GM21737 (cell line): ENCODE results near the gene PCMTD2.
"Not testable (repeated sequence)": the region's sequence is repeated elsewhere in the genome, so short reads cannot be mapped to it uniquely, and the experiment has no call there.

Experiments
- ATAC-seq: cut with Tn5 transposase; IDR thresholded peaks from one replicate; pipeline ENCODE4 v1.9.1; 2021; ENCODE audit warnings: mild to moderate bottlenecking, moderate library complexity; ENCODE audit not compliant: unreplicated experiment

PCMTD2 gene

DNA sequence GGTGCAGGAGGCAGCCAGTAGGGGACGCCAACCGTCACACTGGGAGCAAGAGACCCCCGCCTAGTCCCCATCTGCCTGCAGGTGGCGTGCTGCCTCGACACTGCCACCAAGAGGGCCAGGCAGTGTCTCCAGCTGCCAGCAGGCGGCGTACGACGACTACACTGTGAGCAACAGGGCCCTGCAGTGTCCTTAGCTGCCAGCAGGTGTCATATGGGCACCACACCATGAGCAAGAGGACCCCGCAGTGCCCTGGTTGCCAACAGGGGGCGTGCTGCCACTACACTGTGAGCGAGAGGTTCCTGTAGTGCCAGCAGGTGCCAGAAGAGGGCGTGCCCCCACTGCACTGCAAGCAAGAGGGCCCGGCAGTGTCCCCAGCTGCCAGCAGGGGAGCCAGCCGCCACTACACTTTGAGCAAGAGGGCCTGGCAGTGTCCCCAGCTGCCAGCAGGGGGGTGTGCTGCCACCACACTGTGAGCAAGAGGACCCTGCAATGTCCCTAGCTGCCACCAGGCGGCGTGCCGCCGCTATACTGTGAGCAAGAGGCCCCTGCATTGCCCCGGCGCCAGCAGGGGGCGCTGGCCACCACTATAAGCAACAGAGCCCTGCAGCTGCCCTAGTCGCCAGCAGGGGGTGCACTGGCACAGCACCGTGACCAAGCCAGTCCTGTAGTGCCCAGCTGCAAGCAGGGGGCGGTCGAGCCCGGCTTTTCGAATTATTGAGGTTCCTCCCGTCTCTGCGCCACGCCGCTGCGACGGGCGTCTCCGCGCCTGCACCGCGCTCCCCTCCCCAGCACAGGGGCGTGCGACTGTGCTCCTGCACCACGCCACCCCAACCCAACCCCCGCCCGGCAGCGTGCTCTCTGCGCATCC is 30.3 kb downstream of the PCMTD2 start:
- peak; percentile 94 for ATAC-seq

DNA sequence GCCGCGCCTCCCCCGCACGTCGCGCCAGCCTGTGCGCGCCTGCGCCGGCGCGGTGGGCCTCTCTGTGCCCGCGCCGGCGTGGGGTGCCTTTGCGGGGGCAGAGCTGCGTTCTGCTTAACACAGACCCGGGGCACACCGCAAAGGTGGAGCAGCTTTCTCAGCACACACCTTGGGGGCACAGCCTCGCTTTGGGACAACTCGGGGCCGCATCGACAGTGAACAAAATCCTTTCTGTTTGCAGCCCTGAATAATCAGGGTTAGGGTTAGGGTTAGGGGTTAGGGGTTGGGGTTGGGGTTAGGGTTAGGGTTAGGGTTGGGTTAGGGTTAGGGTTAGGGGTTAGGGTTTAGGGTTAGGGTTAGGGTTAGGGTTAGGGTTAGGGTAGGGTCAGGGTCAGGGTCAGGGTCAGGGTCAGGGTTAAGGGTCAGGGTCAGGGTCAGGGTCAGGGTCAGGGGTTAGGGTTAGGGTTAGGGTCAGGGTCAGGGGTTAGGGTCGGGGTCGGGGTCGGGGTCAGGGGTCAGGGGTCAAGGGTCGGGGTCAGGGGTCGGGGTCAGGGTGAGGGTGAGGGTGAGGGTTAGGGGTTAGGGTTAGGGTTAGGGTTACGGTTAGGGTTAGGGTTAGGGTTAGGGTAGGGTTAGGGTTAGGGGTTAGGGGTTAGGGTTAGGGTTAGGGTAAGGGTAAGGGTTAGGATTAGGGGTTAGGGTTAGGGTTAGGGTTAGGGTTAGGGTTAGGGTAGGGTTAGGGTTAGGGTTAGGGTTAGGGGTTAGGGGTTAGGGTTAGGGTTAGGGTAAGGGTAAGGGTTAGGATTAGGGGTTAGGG is 31.1 kb downstream of the PCMTD2 start:
- ATAC-seq, result not testable (repeated sequence)

DNA sequence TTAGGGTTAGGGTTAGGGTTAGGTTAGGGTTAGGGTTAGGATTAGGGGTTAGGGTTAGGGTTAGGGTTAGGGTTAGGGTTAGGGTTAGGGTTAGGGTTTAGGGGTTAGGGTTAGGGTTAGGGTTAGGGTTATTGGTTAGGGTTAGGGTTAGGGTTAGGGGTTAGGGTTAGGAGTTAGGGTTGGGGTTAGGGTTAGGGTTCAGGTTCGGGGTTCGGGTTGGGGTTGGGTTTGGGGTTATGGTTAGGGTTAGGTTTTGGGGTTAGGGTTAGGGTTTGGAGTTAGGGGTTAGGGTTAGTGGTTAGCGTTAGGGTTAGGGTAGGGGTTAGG is 31.7 kb downstream of the PCMTD2 start:
- not testable (repeated sequence) for ATAC-seq

DNA sequence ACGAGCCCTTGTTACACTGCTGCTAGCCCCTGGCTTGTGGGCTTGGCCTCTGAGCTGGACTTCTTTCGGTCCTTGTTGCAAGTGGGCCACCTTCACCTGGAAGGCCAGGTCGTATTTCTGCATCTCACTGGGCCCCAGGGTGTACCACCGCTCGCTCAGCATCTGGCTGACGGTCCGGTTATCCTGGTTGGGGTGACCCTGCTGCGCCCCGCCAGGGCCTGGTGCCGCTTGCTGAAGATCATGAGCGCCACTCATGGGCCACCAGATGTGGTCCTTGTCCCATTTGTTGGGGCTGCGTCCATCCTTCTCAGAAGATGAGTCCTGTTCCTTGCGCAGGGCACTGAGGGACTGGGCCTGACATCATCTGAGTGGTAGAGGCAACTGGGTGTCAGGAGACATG is 36.6 kb downstream of the PCMTD2 start:
- not testable (repeated sequence) for ATAC-seq

DNA sequence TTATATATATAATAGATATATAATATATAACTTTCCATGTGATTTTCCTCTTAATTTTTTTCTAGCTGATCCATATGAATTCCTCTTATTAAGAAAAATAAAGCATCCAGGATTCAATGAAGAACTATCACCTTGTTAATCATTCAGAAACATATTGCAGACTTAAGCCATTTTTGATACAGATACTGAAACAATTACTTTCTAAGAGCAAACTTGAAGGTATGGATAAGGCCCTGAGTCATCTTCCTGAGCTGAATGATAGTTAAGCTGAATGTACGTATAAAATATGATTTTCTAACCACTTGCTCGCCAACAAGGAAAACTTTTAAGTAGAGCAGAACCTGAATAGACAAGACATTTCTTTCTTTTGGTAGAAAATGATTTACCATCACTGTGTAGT is 47.5 kb downstream of the PCMTD2 start:
- not testable (repeated sequence) for ATAC-seq

DNA sequence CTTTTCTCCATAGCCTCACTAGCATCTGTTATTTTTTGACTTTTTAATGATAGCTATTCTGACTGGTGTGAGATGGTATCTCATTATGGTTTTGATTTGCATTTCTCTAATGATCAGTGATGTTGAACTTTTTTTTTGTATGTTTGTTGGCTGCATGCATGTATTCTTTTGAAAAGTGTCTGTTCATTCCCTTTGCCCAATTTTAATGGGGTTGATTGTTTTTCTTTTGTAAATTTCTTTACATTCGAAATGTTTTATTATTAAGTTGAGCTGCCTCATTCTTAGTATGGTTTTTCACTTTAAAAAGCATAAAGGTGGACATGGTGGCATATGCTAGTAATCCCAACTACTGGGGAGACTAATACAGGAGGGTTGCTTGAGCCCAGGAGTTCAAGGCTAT is 58.2 kb downstream of the PCMTD2 start:
- ATAC-seq, result not testable (repeated sequence)

DNA sequence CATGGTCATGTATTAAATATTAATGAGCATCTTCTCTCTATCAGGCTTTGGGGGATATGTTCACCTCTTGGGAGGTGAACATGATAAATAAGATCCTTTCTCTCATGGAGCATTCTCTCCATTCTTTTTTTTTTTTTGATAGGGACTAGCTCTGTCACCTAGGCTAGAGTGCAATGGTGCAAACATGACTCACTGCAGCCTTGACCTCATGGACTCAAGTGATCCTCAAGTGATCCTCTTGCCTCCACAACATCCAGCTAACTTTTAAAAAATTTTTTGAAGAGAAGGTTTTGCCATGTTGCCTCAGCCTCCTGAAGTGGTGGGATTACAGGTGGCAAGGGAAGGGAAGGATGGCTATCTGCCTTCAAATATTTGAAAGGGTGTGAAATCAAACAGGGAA is 59.8 kb downstream of the PCMTD2 start:
- ATAC-seq, result not testable (repeated sequence)

DNA sequence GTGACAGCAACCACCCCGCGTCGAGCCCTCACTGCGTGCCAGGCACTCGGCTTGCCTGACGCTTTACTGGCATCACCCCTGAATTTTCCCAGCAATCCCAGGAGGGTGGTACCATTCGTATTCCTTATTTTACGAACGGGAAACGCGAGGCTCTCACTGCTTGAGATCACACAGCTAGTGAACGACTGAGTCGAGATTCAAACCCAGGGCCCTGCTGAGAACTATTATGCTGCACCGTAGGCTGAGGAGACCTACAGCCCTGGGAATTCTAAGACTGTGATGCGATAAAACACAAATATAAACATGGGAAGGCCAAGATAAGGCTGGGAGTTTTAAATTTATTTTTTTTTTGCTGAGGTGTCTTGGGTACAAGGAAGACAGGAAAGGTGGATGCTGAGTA is 60.3 kb downstream of the PCMTD2 start:
- not testable (repeated sequence) for ATAC-seq

DNA sequence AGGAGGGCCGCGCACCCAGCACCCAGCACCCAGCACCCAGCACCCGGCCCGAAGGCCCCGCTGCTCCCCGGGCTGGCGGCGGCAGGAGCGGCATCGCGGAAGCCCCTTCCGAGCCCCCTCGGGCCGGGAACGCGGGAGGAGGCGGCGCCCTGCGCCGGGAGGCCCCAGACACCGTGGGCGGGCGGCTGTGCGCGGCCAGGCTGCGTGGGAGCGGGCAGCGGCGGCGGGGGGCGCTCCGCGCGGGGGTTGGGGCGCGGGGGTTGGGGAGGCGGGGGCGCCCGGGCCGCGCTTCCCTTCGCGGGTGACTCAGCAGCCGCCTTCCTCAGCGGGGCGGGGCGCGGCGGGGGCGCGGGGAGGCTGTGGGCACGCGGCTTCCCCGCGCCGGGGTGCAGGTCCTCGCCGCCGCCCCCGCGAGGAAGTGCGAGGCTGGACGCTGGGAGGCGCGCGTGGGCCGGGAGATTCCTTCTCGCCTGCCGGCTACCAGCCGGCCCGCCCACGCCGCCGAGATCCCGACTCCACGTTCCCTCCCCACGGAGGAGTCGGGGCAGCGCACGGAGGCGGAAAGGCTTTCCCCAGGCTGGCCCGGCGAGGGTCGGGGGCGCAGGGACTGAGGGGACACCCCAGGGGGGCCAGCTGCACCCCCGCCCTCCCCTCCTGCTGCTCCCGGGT is 61.0 kb downstream of the PCMTD2 start:
- ATAC-seq, result not testable (repeated sequence)

DNA sequence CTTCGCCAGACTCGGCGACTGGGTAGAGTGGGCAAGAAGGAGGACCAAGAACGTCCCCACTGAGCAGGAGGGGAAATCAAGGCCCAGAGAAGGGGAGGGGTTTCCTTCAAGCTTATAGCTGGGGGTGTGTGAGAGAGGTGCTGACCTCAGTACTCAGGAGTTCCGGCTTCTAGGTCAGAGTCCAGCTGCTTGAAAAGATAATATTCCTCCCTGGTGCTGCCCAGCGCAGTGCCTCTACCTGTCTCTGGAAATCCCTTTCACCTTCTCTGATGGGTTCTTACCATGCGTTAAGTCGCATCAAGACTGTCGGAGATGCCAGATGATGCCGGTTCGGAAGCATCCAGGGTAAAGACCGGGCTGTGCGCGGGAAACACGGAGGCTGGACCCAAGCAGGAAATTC is 61.8 kb downstream of the PCMTD2 start:
- not testable (repeated sequence) for ATAC-seq

DNA sequence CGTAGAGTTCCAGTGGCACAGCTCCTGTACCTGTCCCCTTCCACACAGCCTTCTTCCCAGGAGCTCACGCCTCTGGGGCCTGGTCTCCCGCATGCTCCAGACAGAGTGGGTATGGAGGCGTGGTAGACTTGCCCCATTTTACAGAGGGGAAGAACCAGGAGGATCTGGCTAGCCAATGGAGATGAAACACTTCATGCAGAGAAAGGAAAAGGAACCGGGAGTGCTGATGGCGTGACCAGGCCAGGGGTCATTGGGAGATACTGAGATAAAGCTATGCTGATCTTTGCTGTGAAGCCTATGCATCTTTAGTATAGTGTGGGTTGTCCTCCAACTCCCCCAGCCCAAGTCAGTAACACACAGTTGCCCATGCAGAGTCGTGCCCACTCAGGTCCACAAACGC is 62.5 kb downstream of the PCMTD2 start:
- ATAC-seq, result not testable (repeated sequence)

DNA sequence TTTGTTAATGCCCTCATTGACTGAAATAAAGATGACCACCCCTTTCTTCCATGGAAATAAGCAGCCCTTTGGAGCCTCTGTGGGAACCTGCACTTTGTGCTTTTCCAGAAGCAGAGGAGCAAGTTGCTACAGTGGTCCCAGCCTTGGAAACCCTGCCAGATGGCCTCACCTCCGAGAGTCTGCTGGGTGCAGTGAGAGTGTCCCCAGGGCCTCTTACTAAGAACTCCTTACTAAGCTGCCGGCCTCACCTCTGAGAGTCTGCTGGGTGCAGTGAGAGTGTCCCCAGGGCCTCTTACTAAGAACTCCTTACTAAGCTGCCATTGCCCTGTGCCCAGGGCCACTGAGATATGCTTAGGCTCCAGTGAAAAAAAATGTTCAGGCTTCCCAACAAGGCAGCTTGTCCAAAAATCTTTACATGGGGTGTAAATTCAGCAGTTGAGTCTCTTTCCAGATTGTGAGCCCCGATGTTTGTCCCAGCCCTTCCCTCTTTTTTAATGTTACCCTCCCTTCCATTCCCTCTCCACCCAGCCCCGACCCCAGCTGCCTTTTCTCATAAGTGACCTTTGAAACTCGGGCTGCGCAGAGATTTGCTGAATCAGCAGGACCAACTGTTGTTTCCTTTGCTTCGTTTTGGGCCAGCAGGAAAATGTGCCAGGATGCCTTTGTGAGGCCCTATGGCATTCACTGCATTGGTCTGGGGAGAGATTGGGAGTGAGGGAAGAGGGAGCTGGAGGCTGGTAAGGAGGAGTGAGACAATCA is 66.7 kb downstream of the PCMTD2 start:
- ATAC-seq, result not testable (repeated sequence)
